GM18498 (cell line): Measurements from ENCODE around the gene SAP130.

ENCODE experiments used
- ATAC-seq: cut with Tn5 transposase; IDR thresholded peaks from one replicate; pipeline ENCODE4 v1.9.1; 2021; ENCODE audit warnings: mild to moderate bottlenecking, moderate library complexity; ENCODE audit not compliant: unreplicated experiment

The SAP130 gene

DNA sequence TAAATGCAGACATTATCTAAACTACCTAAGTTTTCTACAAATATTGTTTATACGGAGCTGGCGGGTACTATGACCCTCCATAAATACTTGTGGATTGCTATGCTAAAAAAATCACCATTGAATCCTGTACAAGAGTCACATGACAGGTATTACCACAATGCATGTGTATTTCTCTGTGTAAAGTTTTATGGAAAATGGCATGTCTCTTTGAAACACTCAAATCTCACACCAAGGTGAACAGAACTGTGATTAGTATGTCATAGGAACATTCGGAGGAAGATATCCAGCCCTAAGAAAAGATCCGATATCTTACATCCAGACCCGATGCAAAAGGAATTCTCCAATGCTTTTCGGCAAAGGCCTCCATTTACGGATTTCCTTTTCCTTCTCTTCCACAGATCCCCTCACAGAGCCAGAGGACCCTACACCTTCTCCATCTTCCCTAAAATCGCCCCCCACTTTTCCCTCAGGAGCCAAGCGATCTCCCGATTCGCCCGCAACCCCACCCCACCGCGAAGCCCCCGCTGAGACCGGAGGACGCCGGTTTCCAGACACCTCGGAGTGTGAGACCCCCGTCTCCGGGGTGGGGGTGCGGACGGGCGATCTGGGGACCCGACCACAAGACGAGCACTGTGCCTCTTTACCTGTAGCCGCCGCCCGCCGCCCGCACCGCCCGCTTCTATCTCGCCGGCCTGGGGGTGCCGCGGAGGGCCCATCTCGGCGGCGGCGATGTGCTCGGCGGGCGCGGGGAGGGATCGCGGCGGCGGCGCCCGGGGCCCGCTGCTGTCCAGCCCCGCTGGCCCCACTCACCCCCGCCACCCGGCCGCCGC, 1.2 kb downstream of the SAP130 start:
- ATAC-seq: no peak

DNA sequence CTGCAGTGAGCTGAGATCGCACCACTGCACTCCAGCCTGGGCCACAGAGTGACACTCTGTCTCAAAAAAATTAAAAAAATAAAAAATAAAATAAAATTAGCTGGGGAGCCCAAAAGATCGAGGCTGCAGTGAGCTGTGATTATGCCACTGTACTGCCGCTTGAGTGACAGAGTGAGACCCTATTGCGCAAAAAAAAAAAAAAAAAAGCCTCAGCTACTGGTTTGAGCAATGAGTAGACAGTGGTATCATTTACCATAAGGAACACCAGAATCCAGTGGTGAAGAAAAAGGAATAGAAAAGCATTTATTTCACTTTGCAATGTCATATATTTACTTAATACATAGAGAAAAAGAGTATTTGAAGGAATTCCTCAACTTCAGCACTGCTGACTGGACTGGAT, 3.0 kb downstream of the SAP130 start:
- no peak for ATAC-seq

DNA sequence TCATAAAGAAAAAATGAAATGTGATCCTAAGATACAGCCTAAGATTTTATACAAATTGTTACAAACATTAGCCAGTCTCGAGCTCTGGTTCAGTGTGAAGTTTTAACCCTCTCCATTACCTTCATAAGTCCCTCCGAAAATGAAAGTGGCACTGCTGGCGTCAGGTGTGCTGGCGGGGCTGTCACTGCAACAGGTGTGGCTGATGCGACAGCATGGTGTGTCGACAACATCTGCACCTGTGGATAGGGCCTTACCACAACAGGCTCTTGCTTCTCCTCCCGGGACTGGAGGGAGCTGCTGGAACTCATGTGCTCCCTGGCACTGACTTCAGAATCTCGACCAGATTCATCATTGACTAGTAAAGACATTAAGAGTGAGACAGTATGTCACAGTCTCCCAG, 10.3 kb downstream of the SAP130 start:
- no peak for ATAC-seq

DNA sequence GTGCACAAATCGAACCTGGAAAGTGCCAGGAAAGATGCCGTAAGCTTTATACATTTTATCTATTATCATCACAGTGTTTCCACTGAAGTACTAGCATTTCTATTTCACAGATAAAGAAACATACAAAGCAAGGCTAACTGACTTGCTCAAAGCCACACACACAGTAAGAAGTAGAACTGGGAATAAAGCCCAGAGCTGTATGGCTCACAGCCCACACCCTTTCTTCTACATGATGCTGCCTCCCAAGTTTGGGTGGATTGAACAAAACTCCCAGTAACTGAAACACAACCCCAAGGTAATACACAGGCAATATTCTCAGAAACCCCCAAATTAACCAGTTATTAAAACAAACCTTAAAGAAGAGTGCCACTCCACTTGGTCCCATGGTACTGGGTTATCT, 11.2 kb downstream of the SAP130 start:
- ATAC-seq: no peak

DNA sequence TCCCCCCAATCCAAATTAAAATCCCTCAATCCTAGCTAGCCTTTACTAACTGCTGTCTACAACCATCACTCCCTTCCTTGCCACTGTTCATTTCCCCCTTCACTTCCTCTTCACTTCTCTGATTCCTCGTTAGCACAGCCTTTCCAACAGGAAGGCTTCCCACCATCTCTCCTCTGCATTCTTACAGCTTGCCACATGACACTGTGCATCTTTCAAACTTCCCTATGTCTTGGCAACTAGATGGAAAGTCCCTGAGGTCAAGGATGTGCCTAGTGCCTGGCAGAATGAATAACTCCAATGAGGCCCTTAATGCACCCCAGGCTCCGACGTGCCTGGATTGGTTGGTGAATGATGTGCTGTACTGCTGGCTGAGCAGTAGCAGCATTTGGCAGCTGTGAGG, 15.2 kb downstream of the SAP130 start:
- no peak for ATAC-seq

DNA sequence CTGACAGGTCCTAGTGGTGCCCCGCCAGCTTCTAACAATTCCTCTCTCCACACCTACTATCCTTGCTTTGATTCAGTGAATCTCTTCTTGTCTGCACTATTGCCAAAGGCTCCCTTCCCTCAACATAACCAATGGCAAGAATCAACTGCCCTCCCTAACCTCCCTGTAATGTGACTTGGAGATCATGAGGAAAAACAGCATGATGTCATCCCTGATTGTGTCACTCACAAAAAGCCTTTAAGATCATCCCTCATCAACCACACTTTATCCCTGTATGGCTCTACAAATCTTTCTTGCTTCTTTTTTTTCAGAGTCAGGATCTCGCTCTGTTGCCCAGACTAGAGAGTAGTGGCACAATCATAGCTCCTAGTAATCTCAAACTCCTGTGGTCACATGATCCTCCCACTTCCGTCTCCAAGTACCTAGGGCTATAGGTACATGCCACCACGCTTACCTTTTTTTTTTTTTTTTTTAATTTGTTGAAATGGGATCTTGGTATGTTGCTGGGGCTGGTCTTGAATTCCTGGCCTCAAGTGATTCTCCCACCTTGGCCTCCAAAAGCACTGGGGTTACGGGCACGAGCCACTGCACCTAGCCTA, 19.7 kb downstream of the SAP130 start:
- no peak for ATAC-seq

DNA sequence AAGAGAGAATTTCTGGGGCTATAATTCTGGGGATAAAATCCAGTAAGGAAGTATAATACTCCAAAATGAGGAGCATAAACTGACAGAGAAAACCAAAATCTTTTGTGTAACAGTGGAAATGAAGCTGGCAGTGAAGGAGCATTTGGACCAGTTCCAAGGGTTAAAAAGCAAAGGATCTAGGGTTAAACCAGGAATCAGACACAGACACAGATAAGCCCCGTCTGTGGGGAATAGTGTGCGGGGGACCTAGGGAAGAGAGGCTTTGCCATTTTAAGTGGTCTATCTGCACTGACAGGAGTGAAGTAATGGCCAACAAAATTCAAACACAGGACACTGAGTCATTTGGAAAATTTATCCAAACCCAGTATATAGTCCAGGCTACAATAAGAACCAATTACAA, 23.4 kb downstream of the SAP130 start:
- no peak for ATAC-seq

DNA sequence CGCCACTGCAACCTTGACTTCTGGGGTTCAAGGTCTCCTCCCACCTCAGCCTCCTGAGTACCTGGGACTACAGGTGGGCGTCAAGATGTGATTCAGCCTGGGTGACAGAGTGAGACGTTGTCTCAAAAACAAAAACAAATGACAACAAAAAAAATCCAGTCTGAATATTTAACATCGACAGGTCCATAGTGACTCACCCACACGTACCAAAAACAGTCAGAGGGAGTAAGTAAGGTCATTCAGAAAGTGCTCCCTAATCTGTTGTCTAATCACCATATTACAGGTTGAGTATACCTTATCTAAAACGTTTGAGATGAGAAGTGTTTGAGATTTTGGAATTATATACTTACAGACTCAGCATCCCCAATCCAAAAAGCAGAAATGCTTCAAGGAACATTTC, 24.4 kb downstream of the SAP130 start:
- ATAC-seq: no peak

DNA sequence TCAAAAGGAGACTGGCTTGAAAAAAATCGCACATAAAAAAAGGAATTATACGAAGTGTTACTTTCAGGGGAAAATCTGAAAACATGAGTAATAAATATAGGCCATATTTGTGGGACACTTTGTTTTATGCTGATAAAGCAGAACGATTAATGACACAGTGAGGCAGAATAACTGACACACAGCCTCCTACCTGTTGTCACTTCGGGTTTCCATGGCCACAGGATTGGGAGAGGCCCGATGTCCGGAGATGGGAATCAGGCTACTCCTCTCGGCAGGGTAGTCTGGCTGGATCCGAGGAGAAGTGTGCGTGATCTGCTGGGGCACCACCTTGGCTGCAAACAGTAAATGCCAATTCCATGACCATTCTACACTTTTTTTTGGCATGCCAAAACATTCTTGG, 31.7 kb downstream of the SAP130 start:
- no peak for ATAC-seq

DNA sequence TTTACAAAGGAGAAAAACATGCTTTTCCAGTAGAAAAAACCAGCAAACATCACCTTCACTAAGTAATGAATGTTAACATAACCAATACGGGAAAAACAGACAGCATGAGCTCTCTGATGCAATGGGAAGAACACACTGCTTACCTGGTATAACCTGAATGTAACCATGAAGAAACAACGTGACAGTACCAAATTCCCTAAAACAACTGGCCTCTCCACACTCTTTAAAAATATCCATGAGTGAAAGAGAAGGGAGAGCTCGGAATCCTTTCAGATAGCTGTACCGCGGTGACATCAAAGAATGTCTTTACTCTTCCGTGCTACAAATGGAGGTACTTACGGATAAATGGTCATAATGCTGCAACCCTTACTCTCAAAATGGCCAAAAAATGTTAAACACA, 32.1 kb downstream of the SAP130 start:
- no peak for ATAC-seq

DNA sequence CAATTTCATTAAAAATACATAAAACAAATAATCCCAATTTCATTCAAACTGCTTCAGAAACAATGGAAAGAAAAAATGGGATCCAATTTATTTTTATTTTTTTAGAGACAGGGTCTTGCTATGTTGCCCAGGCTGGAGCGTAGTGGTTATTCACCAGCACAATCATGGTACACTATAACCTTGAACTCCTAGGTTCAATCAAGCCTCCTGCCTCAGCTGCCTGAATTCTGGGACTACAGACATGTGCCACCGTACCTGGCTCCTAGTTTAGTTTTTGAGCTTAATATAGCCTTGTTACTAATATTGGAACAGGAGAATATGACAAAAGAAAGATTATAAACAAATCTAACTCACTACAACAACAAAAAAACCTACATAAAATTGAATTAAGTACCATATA, 34.2 kb downstream of the SAP130 start:
- ATAC-seq: no peak

DNA sequence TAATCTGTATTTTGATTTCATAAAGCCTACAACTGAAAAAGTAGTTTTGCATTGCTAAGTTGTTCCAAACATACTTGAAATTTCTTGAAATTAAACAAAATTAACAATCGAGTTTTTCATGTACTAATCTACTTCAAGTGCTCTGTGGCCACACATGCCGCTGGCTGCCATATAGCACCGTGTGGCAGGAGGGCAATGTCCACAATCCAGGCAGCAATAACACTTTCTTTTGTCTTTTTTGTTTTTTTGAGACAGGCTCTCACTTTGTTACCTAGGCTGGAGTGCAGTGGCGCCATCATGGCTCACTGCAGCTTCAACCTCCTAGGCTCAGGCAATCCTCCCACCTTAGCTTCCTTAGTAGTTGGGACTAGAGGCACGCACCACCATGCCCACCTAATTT, 36.1 kb downstream of the SAP130 start:
- no peak for ATAC-seq

DNA sequence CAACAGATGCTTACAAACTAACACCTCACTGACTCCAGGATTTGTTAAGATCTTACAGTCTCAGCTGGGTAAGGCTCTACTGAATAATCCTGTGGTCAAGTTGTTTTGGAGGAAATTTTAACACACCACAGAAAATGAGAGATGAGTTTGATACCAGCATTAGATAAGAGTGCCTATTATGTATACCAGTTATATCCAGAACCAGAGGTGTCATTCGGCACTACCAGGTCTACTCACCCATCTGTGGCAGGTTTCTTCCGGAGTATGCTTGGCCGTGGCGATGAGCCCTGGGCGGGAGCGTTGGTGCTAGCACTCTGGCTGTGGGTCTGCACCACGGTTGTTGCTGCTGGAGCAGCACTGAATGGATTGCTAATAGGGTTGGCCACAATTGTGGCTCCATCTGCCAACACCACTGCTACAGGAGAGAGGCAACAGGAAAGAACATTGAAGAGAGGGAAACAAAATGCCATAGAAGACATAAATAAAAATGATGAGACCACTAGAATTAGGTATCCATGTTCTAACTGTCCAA, 41.2 kb downstream of the SAP130 start:
- no peak for ATAC-seq

DNA sequence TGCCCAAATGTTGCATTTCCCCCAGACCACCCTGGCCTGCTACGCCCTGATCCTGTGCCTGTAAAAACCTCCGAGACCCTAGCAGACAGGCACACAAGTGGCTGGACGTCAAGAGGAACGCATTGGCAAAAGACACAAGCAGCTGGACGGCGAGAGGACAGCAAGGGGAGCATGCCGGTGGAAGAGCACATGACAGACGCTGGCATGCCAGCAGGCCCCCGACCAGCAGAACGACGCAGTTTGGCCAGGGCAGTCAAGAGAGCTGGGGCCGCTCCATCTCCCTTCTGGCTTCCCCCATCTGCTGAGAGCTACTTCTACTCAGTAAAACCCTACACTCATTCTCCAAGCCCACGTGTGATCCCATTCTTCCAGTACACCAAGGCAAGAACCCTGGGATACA, 42.1 kb downstream of the SAP130 start:
- no peak for ATAC-seq

DNA sequence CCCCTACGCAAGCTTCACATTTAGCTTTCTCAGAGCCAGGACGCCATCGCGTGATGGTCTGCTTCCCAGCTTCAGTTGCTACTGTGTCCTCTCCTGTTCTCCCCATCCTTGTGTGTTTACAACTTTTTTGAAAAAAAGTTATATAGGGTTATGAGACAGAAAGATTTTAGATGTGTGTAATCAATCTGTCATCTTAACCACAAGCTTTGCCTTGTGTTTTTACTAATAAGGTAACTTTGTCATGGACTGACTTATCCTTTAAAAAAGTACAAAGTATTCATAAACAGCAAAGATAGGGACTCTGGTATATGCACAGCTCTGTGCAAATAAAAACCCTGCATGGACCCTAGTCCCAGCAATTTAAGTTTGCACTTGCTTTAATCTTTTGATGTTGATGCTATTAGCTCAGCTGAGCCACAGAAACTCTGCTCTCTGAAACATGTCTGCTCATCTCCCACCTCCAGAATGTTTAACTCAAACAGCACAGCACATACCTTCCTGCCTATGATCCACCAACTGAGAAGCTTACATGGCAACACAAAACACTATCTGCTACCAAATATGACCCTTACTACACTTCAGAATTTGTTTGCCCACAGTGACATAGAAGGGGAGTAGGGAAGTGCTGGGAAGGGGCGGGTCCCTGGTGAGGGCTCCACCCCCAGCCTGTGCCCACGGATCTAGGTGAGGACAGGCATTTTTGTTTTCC, 42.7 kb downstream of the SAP130 start:
- no peak for ATAC-seq

DNA sequence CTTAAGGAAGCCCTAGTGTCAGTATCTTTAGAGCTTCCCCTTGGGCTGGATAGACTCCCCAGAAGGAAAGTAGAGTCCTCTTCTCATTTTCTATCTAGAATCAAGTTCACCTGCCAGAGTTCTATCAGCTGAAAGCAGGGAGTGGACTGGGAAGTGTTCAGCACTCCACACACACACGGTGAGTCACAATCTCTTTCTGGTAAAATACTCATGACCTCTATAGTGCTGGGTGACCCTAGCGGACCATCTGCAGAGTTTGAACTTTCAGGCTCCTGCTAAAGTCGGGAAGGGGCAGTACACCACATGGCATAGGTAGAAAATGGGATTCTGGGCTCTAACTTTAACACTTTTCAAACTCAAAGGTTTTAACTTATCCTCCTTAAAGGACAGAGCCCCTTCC, 43.3 kb downstream of the SAP130 start:
- no peak for ATAC-seq

DNA sequence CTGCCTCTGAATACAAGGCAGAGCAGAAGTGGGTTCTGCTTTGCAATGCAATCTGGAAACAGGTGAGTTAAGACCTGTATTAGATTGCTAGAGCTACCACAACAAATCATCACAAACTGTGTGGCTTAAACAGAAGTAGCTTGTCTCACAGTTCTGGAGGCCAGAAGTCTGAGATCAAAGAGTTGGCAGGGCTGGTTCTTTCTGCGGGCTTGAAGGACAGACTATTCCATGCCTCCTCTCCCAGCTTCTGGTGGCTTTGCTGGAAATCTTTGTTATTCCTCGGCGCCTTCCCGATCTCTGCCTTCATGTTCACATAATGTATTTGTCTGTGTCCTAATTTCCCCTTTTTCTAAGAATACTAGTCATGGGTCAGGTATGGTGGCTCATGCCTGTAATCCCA, 58.4 kb downstream of the SAP130 start:
- ATAC-seq: no peak

DNA sequence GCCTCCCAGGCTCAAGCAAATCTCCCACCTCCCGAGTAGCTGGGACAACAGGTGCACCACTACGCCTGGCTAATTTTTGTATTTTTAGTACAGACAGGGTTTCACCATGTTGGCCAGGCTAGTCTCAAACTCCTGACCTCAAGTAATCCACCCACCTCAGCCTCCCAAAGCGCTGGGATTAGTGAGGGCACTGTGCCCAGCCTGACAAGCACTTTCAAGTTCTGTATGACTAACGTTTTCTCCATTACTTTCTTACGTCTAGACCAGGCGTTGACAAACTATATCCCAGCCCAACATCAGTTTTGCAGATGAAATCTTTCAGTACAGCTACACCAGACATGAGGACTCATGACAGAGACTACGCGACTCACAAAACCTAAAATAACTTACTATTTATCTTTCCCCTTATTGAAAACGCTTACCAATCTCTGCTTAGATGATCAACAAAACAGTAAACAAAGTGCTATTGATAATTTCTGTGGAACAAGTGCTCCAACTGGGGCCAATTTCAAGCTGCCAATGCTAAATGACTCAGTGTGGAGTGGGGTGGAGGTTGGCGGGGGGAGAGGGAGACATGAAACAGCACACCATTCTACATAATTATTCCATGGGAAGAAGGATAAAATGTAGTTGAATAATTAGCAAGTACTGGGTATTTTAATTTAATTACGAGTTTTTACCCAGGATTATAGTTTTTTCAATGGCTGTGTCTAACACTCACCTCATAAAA, 59.1 kb downstream of the SAP130 start:
- no peak for ATAC-seq

DNA sequence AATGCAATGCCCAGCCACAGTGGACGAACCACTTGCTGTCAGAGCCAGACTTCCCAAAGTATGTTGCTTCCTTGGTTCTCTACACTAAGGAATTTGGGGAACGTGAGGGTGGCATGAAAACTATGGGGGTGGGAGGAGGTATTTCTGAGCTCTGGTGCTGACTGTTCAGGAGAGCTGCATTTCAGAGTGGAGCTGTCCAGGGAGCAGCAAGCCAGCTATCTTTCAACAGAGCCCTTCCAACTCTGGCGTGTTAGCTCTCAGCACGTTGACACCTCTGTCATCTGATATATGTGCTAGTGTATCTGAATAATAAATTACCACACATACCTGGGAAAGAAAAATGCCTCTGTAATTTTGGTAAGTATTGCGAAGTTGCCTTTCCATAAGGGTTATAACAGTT, 66.1 kb downstream of the SAP130 start:
- no peak for ATAC-seq

DNA sequence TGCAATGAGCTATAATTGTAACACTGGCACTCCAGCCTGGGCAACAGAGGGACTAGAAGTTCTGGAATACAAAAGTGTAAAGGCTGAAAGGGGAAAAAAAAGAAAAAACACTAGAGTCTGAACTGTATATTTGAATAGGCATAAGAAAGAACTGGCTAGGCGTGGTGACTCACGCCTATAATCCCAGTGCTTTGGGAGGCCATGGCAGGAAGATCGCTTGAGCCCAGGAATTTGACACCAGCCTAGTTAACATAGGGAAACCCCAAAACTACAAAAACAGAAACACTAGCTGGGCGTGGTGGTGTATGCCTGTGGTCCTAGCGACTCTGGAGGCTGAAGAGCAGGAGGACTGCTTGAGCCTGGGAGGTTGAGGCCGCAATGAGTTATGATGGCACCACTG, 70.6 kb downstream of the SAP130 start:
- ATAC-seq: no peak

DNA sequence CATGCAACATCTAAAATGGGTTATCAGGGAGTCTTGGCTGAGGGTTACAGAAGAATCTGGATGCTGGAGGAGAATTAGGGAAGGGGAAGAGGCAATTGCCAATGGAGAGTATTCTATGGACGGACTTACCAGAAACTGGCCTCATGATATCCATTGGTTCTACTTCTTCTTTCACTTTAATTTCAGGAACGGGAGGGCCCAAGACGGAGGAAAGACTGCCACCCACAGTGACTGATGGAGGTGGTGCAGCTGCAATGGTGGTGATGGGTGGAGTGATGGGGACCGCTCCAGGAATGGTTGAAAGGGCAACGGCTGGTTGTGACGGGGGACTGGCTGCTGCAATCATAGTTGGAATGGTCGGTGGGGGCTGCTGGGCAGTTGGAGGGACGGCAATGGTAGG, 73.0 kb downstream of the SAP130 start:
- ATAC-seq: no peak
